ENCODE measurements around the gene PIP.
"Not testable (repeated sequence)": the region's sequence is repeated elsewhere in the genome, so short reads cannot be mapped to it uniquely, and the experiment has no call there.

GRCh38 chr7:143085610-143086009, 46.3 kb upstream of the PIP start:
- TF ChIP-seq POLR2AphosphoS5, POLR2A, CTCF (IDR thresholded peaks at IDR 0.05): not testable (repeated sequence)

Data from breast epithelium (tissue), 3 donors.